Uterus (tissue), 4 donors: Measurements from ENCODE around the gene PLA2G4F. TPM values are rescaled to one million over a fixed set of nuclear protein-coding genes. Genes with fewer than 3 reads are reported as not detected.

Experiments used
- DNase-seq, 2 donors: peaks; one replicate each; pipeline ENCODE4 v3.0.0-alpha.2; 2019 to 2020
- H3K27ac ChIP-seq, 2 donors: fragments of 200-600 bp; sonication (generic); 1 replicate in 1 of 2; 2 replicates in 1 of 2; pipeline ENCODE4 v1.5.1; 2016 to 2018
- H3K27me3 ChIP-seq, 2 donors: fragments of 200-600 bp; sonication (generic); one replicate each; pipeline ENCODE4 v1.5.1; 2018 to 2019; ENCODE audit warnings: control low read depth in 1 of 2
- H3K36me3 ChIP-seq, 2 donors: fragments of 200-600 bp; sonication (generic); one replicate each; pipeline ENCODE4 v1.5.1; 2019; ENCODE audit warnings: control low read depth in 1 of 2
- H3K4me1 ChIP-seq, 2 donors: fragments of 200-600 bp; sonication (generic); one replicate each; pipeline ENCODE4 v1.5.1; 2018 to 2019; ENCODE audit warnings: control low read depth in 1 of 2
- H3K4me3 ChIP-seq, 2 donors: fragments of 200-600 bp; sonication (generic); 1 replicate in 1 of 2; 2 replicates in 1 of 2; pipeline ENCODE4 v1.5.1; 2018 to 2019; ENCODE audit warnings: mild to moderate bottlenecking in 1 of 2
- H3K9me3 ChIP-seq, 2 donors: fragments of 200-600 bp; sonication (generic); one replicate each; pipeline ENCODE4 v1.5.1; 2019; ENCODE audit warnings: control low read depth in 1 of 2
- POLR2A ChIP-seq, 2 donors: fragments of 450-650 bp; IDR thresholded peaks; one replicate each; pipeline ENCODE4 v1.6.1; 2016; ENCODE audit warnings: antibody characterized with exemption in 2 of 2, mild to moderate bottlenecking in 1 of 2, moderate library complexity in 1 of 2
- intact Hi-C: fragments of 100-400 bp; cut with DNase I; formaldehyde crosslinking; loops from one replicate; pipeline ENCODE4 v1.15.1; 2023; ENCODE audit warnings: low total_unique reads
- total RNA-seq, 4 donors: library from RNA; depleted of rRNA in 3 of 4; stranded (reverse); fragments of >200 nt in 3 of 4; gene quantifications; one replicate each; pipeline versions ENCODE4 v1.1.0 to v1.2.4, GENCODE V29; 2014 to 2023
- TF ChIP-seq, protein P1 (sequence below), 4 experiments: fragments of 200-600 bp in 2 of 4; fragments of 450-650 bp in 2 of 4; sonication (generic) in 2 of 4; IDR thresholded peaks; one replicate each; pipeline ENCODE4 v1.5.1; 2016 to 2019; ENCODE audit warnings: antibody characterized with exemption in 4 of 4, mild to moderate bottlenecking in 2 of 4, moderate library complexity in 1 of 4
- donor health status: DM: yes; HTN: yes; CAD: no.

The PLA2G4F gene
- total RNA-seq, 4 donors from 2014 or later = 0.26 to 1.5 (median 0.29) TPM; not detected in 1

DNA sequence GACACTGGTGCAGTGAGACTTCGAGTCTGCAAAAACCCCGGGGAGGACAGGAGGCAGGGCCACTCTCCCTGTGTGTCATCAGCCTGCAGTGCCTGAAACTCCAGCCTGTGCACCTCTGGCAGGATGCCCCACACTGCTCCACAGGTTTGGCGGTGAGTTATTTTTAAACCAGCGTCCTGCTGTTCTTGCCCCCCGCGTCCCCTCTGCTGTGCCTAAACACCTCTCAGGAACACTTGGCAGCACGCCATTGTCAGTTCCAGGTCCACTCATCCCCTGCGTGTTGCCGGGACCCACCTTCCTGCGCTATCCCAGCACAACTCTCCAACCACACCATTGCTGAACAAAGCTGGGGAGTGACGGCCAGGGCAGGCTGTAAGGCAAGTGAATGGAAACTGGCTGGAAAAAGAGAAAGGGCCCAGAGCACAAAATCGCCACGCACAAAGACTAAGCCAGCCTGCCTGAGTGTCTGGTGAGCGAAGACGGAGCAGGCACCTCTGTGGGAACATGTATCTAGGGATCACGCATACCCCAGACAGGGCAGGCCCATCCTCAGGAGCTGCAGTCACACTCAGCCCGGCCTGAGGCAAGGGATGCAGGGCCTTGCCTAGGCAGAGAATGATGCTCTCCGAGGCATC is 3.1 kb upstream of the PLA2G4F start:
- Histone ChIP-seq H3K27ac (no peak overlapping the region), H3K27me3 (no peaks in the 10 kb centered on the region), H3K9me3 (no peaks in the 10 kb centered on the region), H3K4me1 (no peaks in the 10 kb centered on the region), H3K36me3 (no peaks in the 10 kb centered on the region), H3K4me3 (no peak overlapping the region)
- intact Hi-C loops = no loop called here
- TF ChIP-seq, protein P1, sequence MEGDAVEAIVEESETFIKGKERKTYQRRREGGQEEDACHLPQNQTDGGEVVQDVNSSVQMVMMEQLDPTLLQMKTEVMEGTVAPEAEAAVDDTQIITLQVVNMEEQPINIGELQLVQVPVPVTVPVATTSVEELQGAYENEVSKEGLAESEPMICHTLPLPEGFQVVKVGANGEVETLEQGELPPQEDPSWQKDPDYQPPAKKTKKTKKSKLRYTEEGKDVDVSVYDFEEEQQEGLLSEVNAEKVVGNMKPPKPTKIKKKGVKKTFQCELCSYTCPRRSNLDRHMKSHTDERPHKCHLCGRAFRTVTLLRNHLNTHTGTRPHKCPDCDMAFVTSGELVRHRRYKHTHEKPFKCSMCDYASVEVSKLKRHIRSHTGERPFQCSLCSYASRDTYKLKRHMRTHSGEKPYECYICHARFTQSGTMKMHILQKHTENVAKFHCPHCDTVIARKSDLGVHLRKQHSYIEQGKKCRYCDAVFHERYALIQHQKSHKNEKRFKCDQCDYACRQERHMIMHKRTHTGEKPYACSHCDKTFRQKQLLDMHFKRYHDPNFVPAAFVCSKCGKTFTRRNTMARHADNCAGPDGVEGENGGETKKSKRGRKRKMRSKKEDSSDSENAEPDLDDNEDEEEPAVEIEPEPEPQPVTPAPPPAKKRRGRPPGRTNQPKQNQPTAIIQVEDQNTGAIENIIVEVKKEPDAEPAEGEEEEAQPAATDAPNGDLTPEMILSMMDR (IDR thresholded peaks at IDR 0.05) = no peak
- TF ChIP-seq POLR2A (IDR thresholded peaks at IDR 0.05) = no peak
- no peak for DNase-seq

DNA sequence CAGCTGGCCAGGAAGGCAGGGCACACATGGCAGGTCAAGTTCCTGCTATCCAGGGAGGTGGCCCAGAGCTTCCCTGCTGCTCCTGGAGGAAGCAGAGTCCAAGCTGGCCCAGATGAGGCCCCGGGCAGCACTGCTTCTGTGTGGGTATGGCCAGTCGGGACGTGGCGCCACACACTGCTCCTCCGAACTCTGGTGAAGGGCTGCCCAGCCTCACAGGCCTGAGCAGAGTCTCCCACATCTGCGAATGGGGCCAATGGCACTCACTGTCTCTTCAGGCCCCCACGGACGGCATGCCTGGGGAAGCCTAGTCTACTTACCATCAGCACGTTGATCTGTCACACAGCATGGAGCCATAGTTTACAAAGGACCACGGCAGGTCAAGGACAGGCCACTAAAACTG is 2.5 kb upstream of the PLA2G4F start:
- H3K4me1 ChIP-seq = no peaks in the 10 kb centered on the region
- no peak for DNase-seq
- H3K9me3 ChIP-seq = no peaks in the 10 kb centered on the region
- TF ChIP-seq POLR2A (IDR thresholded peaks at IDR 0.05) = no peak
- TF ChIP-seq, protein P1 (IDR thresholded peaks at IDR 0.05) = no peak
- H3K27me3 ChIP-seq = no peaks in the 10 kb centered on the region
- intact Hi-C loops = no loop called here
- no peak overlapping the region for H3K4me3 ChIP-seq
- no peak overlapping the region for H3K27ac ChIP-seq
- H3K36me3 ChIP-seq = no peaks in the 10 kb centered on the region

DNA sequence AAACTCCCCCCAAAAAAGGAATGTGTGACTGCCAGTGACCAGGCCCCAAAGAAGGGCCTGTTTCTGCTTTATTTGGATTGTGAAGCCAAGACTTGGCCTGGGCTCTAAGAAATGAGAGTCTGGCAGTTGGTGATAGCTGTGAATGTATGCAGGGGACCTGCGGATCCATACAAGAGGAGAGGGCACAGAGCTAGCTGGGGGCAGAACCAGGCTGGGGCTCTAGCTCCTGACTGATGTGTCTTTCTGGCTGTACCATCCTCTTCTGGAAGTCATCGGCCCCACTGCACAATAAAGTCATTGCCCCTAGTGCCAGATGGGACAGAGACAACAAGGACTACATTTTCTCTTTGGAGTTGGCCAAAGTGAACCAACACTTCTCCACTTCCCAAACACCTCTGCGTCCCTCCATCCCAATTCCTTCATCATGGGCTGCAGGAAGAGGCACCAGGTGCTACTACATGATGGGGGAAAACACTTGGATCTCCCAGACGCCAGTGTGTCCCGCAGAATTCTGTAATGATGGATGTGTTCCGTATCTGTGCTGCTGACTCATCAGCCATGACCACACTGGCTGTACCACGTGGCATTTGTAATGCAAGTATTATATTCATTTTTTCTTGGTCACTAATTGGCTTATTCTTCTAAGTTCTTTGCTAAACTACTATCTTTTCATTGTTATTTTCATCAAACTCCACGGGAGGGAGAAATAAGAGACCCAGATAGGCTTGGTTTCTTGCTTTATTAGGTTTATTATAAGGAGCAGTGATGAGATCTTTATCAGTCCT is 1.7 kb upstream of the PLA2G4F start:
- intact Hi-C loops = no loop called here
- no peaks in the 10 kb centered on the region for H3K36me3 ChIP-seq
- no peaks in the 10 kb centered on the region for H3K4me1 ChIP-seq
- no peaks in the 10 kb centered on the region for H3K27me3 ChIP-seq
- H3K27ac ChIP-seq = no peak overlapping the region
- no peak overlapping the region for H3K4me3 ChIP-seq
- TF ChIP-seq, protein P1 (IDR thresholded peaks at IDR 0.05) = no peak
- no peak for TF ChIP-seq POLR2A (IDR thresholded peaks at IDR 0.05)
- peak in 1 of 2 donors; percentile 29 for DNase-seq
- H3K9me3 ChIP-seq = no peaks in the 10 kb centered on the region

DNA sequence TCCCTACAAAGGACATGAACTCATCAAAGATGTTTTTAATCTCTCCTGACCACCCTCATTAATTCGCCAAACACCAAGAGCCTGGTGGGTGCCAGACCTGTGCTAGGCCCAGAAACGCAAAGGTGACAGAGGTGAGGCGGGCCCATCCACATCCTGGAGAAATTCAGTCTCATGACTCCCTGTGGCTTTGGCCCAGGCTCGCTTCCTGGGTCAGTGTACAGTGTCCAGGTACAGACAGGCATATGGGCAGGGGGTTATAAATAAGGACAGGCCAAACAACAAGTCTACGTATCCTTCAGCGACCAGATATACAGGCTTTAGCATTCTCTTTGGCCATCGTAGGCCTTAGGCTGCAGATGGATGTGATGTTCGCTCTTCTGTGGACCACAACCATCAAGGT is 945 bp upstream of the PLA2G4F start:
- Histone ChIP-seq H3K27ac (no peak overlapping the region), H3K9me3 (no peaks in the 10 kb centered on the region), H3K4me3 (no peak overlapping the region), H3K36me3 (no peaks in the 10 kb centered on the region), H3K27me3 (no peaks in the 10 kb centered on the region), H3K4me1 (no peaks in the 10 kb centered on the region)
- no peak for TF ChIP-seq POLR2A (IDR thresholded peaks at IDR 0.05)
- TF ChIP-seq, protein P1 (IDR thresholded peaks at IDR 0.05) = no peak
- intact Hi-C loops = no loop called here
- no peak for DNase-seq

DNA sequence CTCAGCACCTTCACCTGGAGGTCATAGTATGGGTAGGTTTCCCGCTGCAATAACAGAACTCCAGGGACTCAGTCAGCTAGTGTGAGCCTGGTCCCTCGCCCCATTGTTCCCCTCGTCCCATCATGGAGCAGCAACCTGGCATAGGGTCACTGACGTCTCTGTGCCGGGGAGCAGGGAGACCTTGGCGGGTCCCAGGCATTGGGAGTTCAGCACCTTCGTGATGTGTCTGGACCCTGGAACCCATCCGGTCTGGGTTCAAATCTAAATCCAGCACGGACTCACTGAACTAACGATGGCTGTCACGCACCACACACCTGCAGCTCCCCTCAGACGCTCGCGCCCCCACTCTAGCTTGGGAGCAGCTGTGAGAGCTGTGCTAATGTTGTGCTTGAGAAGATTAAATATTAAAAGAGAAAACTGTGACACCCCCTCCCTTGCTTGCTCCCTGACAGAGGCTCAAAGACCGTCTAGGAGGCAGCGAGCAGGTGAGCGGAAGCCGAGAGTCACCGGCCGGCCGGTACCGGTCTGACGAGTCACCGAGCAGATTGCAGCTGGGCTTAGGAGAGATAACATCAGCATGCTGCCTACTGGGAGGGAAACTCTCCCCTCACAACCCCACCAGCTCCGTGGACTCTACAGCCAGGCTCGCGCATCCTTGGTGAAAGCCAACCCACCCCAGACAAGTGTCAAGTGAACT is 742 bp downstream of the PLA2G4F start:
- no peaks in the 10 kb centered on the region for H3K4me1 ChIP-seq
- no peak overlapping the region for H3K4me3 ChIP-seq
- H3K36me3 ChIP-seq = no peaks in the 10 kb centered on the region
- no peak overlapping the region for H3K27ac ChIP-seq
- no peak for TF ChIP-seq POLR2A (IDR thresholded peaks at IDR 0.05)
- TF ChIP-seq, protein P1 (IDR thresholded peaks at IDR 0.05) = no peak
- H3K9me3 ChIP-seq = no peaks in the 10 kb centered on the region
- DNase-seq = no peak
- H3K27me3 ChIP-seq = no peaks in the 10 kb centered on the region
- intact Hi-C loops = no loop called here
